NCI-H2196 treated with DMSO at 0.1 percent for 48 hours (cell line): ENCODE measurements around the gene LCNL1.

ENCODE experiments used
- DNase-seq: peaks from one replicate; lab custom pipeline; 2025; ENCODE audit not compliant: unreplicated experiment; lab: John Stamatoyannopoulos, UW

Gene LCNL1

DNA sequence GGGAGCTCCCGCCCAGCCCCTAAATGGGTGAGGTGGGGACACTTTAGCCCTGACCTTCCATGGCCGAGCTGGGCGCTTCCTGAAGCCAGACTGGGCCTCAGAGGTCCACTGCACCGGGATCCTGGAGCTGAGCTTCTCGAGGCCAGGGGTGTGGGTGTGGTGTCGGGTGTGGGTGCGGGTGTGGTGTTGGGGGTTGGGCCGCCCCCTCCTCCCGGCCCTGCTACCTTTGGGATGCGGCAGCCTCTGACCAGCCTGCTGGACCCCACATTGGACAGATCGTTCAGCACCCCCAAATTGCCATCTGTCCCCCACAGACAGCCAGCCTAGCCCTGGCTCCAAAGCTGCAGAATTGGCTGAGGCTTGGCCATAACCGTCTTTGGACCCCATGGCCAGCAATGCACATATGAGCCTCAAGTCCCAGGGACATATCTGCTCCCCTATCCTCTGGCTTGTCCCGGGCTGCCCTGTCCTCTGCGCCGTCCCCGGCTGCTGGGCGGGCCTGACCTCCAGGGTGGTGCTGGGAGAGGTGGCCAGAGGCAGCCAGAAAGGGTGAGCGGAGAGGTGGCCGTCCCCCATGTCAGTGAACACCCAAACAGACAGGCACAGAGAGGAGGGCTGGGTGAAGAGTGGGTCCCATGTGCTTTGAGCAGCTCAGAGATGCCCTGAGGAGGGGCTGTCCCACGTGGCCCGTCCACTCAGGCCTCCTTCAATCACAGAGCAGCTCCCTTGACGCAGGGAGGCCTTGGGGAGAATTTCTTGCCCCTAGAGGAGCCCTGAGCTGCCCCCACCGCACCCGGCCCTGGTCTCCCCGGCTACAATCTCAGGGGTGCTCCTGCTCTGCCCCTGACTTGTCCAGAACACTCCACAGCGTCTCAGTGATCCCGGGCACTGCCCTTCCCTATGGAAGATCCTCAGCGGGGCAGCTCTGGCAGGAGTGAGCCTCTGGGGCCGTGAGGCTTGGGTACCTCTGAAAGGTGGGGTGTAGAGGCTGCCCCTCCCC lies 8.9 kb upstream of the LCNL1 start:
- no peak for DNase-seq

DNA sequence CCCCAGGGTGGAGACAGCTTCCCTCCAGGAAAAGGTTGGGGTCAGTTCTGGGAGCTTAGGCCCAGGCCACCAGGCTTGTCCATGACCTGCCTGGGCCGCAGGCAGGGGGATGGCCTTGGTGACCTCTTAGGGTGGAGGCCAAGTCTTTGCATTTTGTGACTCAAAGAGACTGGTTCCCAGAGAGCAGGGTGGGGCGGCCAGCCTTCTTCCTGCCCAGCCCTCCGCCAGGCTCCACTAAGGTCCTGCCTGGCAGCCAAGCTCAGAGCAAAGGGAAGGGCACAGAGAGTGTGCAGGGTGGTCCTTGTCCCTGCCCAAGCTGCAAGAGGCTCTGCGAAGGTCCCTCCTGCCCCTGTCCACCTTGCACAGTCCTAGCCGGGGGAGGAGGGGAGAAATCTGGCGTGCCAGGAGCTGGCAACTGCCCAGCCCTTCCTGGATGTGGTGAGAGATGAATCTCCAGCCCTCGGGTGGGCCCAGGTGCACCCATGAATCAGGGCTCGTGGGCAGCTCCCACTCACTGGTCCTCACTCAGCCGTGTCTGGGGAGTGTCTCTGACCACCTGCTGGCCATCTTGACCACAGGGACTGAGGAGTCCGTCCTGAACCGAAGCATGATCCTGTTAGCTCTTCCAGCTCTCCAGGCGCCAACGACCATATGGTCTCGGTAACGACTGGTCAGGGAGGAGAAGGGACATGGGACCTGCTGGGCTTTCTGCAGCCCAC lies 7.8 kb upstream of the LCNL1 start:
- no peak for DNase-seq

DNA sequence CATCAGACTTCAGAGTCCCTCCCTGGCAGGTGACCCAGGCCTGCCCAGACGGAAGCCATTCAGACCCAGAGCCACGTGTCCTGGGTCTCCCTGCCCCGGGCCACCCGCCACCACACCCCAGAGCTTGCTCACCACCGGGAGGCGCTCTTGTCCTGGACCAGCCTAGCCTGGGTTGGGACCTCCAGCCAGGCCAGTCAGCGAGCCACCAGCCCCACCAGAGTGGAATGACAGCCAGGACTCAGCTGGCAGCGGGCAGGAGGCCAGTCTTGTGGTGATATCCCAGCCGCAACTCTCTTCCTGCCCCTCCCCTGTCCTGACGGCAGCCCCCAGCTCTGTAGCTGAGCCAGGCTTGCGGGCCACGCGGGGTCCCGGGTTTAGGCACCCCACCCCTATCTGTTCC lies 7.1 kb upstream of the LCNL1 start:
- no peak for DNase-seq

DNA sequence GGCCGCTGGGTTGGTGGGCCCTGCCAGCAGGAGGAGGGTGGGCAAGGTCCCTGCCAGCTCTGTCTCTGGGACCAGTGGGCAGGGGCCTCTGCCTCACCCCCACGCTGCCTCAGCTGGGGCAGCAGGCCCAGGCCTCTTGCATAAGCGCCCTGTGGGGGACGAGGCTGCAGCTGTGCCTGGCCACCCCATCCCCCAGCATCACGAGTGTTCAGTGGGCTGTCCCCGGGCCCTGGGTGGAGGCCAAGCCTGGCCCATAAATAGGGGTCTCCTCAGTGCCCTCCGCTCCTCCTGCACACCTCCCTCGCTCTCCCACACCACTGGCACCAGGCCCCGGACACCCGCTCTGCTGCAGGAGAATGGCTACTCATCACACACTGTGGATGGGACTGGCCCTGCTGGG lies 5.6 kb upstream of the LCNL1 start, which contains the start of gene PTGDS:
Gene PTGDS (plus strand): TSS at position 282 of the 400 bp plus-strand sequence. CDS start 75 bp downstream, at position 357.
- DNase-seq: no peak

DNA sequence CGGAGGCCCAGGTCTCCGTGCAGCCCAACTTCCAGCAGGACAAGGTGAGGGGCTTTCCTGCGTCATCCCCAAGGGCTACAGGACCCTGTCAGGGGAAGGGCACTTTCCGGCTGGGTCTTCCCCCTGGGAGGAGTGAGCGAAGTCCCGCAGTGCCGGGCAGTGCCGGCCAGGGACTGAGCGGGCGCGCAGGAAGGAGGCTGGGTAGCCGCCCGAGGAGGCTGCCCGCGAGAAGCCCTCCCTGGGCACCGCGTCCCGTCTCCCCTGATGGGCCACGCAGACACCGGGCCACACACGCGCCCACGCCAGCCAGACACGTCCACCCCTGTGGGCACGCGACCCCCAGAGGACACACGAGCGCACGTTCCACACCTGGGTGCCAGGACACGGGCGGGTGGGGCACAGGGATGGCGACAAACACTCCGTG lies 5.1 kb upstream of the LCNL1 start:
- no peak for DNase-seq

DNA sequence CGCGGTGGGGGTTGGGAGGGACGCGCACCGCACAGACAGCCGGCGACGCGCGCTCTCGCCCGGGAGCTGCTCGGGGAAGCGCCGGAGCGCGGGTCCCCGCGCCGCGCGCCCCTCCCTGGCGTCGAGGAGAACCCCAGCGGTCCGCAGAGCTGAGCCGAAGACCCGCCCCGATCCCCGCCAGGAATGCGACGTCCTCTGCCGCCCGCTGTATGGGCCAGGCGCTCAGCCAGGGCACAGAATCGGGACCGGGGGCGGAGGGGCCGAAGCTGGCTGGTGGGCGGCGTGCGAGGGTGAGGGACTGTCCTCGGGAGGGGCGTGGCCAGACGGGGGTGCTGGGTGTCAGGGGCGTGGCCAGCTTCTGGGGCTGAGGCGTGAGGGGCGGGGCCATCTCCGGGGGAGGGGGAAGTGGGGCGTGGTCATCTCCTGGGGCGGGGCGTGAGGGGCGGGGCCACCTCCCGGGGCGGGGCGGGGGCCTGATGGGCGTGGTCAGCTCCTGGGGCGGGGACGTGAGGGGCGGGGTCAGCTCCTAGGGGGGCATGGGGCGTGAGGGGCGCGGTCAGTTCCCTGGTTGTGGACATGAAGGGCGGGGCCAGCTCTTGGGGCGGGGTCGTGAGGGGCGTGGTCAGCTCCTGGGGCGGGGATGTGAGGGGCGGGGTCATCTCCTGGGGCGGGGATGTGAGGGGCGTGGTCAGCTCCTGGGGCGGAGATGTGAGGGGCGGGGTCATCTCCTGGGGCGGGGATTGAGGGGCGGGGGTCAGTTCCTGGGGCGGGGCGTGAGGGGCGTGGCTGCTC lies 4.5 kb upstream of the LCNL1 start:
- peak; percentile 63 for DNase-seq

DNA sequence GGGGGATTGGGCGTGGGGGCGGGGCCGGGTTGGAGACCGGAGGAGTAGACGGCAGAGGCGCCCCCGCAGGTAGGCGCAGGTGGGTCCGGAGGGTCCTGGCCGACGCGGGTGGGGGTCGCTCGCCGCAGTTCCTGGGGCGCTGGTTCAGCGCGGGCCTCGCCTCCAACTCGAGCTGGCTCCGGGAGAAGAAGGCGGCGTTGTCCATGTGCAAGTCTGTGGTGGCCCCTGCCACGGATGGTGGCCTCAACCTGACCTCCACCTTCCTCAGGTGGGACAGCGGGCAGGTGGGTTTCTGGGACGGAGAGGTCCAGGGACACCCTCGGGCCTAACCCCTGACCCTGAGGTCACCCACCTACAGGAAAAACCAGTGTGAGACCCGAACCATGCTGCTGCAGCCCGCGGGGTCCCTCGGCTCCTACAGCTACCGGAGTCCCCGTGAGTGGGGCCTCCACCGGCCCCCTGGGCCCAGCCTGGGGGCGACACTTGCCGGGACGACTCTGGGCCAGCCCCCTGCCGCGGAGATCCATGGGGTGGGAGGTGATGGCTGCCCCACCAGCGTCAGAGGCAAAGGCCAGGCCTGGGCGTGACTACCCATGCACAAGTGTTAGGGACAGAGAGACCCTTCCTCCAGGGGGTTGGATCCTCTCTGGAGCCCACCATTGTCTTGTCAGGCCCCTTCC lies 3.8 kb upstream of the LCNL1 start:
- no peak for DNase-seq

DNA sequence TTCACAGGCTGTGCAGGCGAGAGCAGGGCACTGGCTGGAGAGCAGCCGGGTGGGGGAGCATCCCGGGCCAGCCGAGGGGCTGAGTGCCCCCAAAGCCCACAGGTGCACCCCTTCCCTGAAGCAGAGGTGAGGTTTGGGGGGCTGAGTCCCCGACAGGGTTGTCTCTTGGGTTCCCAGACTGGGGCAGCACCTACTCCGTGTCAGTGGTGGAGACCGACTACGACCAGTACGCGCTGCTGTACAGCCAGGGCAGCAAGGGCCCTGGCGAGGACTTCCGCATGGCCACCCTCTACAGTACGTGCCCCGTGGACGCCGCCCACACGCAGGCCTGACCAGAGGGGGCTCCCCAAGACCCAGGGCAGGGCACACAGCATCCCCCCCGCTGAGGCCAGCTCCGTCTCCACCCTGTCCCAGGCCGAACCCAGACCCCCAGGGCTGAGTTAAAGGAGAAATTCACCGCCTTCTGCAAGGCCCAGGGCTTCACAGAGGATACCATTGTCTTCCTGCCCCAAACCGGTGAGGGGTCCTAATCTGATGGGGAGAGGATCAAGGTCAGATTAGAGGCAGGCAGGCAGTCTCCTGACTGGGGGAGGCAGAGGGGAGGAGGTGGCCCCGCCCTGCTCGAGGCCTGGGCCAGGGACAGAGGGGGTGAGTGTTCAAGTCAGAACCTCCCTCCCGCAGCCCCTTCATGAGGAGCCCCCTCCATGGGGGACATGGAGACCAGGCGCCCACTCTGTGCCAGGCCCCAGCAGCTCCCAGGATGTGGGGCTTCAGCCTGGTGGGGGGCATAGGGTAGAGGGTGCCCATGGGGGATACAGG lies 2.8 kb upstream of the LCNL1 start:
- no peak for DNase-seq

DNA sequence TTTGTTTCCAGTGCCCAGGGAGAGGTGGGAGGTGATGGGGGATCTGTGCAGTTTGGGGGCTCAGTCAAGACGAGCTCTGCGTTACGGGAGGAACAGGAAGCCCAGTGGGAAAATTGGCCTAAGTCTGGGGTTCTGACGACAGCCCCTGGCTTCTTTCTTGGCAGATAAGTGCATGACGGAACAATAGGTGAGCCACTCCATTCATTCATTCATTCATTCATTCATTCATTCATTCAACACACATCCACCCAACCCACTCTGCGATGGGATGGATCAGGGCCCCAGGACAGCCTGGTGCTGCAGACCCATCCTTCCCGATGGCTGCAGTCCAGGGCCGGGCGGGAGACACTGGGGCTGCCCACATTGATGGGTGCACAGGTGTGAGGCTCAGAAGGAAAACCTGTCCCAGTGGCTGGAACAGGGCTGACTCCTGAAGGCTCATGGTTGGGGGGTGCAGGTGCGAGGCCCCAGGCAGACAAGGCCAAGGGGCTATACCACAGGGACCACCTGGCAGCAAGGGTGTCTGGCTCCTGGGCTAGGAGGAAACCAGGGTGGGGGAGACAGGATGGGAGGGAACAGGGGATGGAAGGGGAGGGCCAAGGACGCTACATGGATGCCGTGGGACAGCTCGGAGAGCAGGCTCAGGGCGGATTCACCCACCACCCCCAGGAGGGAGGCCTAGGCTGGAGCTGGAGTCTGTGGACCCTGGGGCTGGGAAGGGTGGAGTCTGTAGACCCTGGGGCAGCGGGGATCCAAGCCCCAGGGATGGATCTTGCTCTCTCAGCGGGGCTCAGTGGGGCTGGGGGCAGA lies 1.9 kb upstream of the LCNL1 start:
- DNase-seq: no peak

DNA sequence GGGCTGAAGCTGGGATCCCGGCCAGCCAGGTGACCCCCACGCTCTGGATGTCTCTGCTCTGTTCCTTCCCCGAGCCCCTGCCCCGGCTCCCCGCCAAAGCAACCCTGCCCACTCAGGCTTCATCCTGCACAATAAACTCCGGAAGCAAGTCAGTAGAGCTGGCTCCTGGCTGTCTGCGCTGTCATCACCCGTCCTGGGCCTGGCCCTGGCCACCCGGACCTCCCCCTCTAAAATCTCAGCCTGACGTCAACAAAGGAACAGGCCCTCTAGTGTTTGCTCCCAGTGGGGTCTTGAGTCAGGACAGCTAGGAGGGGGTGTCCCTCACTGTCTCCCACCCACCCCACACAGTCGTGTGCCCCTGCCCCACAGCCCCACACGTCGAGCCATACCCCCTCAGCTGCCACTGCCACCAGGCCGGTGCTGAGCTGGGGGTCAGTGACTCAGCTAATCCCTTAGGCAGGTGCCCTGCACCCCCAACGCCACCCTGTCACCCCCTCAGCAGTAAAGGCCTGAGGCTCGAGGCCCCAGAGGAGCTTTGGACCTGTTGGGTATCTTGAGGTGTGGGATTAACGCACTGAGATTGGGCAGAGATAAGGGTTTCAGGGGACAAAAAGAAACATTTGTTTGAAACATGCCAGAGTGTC lies 1.1 kb upstream of the LCNL1 start:
- no peak for DNase-seq

DNA sequence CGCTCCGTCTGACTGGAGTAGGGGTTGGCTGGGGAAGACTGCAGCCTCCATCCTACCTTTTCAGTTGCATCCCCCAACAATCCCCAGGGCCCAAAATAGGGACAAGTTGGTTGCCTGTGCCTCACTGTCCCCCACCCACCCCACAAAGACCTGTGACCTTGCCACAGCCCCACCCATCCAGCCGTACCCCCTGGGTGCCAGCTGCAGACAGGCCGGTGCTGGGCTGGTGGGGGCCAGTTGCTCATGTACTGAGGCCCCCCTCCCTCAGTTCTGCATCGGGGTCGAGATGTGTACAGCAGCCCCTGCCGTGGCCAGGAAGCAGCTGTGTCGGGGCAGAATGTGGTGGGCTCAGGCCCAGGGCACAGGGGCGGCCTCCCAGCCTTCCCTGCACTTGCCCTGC lies 374 bp downstream of the LCNL1 start:
- DNase-seq: no peak

DNA sequence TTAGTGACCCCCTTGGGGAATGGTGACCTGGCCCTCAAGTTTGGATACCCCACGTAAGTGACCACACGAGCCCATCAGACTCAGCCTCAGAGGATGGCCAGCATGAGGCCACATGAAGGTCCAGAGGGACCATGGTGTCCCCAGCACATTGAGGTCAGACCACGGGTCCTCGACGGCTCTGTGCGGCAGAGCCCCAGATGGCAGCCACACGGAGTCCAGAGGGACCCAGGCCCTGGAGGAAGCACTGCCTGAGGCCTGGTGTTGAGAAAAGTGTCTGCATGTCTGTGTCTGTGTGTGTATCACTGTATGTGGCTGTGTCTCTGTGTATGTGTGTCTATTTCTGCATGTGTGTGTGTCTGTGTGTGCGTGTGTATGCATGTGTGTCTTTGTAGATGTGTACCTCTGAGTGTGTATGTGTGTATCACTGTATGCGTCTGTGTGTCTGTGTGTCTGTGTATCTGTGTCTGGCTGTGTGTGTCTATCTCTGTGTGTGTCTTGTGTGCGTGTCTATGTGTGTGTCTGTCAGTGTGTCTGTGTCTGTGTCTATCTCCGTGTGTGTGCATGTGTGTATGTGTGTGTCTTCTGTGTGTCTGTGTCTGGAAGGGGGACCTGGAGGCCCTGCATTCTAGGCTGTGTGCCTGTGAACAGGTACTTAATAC lies 992 bp downstream of the LCNL1 start:
- DNase-seq: no peak

DNA sequence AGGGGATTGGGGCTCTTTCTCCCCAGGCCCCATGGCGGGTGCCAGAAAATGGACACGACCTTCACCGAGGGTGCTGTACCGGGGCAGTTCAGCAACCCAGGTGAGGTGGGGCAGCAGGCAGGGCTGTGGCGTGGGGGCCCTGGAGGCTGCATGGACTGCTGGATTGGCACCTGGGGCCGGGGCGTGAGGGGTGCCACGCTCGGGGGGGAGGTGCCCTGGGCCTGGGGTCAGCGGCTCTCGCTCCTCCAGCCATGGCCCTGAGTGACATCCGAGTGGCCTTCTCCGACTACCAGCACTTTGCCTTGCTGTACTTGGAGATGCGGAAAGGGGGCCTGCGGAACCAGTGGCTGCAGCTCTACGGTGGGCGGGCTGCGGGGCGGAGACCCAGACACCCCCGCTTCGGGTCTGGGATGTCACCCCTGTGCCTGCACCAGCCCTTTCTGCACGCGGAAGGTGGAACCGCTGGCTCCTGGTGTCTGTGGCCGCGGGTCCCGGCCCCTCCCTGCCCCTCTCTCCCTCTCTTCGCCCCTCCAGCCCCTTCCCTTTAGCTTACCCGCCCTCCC lies 1.8 kb downstream of the LCNL1 start:
- DNase-seq: no peak

DNA sequence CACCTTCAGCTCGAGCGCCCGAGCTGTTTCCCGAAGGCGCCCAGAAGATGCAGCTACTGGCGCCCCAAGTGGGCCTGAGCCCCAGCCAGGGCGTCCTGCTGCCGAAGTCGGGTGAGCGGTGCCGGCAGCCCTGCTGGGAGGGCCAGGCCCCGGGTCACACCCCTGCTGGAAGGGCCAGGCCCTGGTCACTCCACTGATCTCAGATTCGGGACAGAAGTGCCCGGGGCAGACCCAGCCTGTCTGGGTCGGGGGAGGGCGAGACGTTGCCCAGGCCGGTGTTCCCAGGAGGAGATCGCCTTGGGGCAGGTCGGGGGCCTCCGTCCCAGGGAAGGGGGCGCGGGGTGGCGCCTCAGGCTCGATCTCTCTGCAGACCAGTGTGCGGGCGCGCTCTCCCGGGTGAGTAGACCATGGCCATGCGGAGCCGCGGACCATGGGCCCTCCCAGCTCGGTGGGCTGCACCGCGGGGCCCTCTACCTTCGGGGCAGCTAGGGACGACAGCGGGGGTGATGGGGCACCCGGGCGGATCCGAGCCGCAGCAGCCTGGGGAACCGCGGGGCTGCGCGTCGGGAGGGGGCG lies 2.3 kb downstream of the LCNL1 start:
- no peak for DNase-seq

DNA sequence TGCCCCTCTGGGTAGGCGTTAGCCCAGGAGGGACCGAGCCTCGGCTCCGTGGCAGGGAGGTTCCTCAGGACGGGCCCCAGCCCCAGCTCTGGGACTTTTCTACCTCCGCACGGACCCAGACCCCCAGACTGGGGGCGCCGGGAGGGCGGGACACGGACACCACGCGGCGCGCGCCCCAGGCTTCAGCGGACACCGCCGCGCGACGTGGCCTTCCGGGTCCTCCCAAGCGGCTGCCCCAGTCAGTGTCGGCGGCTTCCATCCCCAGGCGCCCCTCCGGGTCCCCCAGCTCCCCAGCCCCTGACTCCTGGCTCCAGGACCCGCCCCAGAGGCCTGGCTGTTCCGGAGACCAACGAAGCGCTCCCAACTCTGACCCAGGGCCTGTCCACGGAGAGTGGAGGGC lies 3.1 kb downstream of the LCNL1 start:
- no peak for DNase-seq

DNA sequence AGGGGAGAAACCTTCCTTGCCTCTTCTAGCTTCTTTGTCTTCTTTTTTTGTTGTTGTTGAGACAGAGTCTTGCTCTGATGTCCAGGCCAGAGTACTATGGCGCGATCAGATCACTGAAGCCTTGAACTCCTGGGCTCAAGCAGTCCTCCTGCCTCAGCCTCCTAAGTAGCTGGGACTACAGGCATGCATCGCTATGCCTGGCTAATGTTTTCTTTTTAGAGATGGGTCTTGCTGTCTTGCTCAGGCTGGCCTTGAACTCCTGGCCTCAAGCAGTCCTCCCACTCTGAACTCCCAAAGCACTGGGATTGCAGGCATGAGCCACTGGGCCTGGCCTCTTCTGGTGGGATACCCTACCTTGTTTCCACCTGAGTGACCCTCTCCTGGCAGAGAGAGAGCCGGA lies 6.1 kb downstream of the LCNL1 start:
- no peak for DNase-seq

DNA sequence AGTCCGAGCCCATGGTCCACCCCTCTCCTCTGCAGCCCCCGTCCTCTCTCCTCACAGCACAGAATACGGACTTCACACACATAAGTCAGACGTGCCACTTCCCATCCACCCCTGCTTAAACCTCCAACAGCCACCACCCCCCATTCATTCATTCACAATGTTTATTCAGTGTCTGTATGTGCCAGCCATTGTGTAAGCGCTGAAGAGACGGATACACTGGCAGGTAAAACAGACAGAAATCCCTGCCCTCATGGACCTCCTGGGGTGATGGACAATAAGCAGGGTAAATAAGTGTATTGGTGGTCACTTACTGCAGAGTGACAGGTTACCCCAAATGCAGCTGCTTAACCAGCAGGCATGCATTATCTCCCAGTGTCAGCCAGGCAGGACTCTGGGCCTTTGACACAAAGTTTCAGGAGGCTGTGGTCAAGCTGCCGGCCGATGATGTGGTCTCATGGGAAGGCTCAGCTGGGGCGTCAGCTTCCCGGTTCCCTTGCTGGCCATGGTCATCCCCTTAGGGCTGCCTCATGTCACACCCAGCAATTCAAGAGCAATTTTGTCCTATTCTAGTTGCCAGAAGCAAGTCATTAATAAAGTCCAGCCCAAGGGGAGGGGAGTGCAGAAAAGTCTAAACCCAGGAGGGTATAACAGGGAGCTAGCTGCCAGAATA lies 7.6 kb downstream of the LCNL1 start:
- DNase-seq: no peak
